Endothelial cell of umbilical vein (primary cell): ENCODE data around the gene BRI3BP. TPM values are rescaled to one million over a fixed set of nuclear protein-coding genes. Genes with fewer than 3 reads are reported as not detected.

Experiments used
- BruUV-seq: library from RNA; stranded (reverse); fragments of 400-500 nt; replicated peaks from 2 replicates; lab custom pipeline; 2021; lab: Mats Ljungman, UMichigan
- CTCF ChIA-PET: fragments of 300-600, 350-600 bp; sonication (Branson Sonifier 250); formaldehyde crosslinking; loops from one replicate; lab custom pipeline; 2021; ENCODE audit warnings: antibody characterized with exemption, inconsistent platforms; lab: Charles Lee
- POLR2A ChIA-PET: fragments of 300-600, 350-600 bp; sonication (Branson Sonifier 250); formaldehyde crosslinking; loops from one replicate; lab custom pipeline; 2021; ENCODE audit warnings: antibody characterized with exemption, inconsistent platforms; lab: Charles Lee
- DNase-seq: peaks from one replicate; pipeline ENCODE4 v3.0.0-alpha.2; 2011; ENCODE audit warnings: low read depth, low spot score
- FAIRE-seq: peaks from 2 replicates; lab custom pipeline; 2011; peaks lifted over from hg19 to GRCh38; lab: Jason Lieb, UNC
- H2AFZ ChIP-seq: 2 replicates; pipeline ENCODE4 v1.6.0; 2012; ENCODE audit warnings: low read depth, low read length, control low read depth, inconsistent platforms
- H3K27ac ChIP-seq: 2 replicates; pipeline ENCODE4 v1.5.1; 2011; ENCODE audit warnings: low read depth, mild to moderate bottlenecking, control low read depth, low read length, moderate library complexity; ENCODE audit not compliant: insufficient read depth
- H3K27me3 ChIP-seq, 2 experiments: 2 replicates each; pipeline versions ENCODE4 v1.6.0 to v1.6.1; 2011; ENCODE audit warnings: low read length in 2 of 2, mixed read lengths in 1 of 2; ENCODE audit not compliant: control insufficient read depth in 2 of 2, insufficient read depth in 2 of 2
- H3K36me3 ChIP-seq, 2 experiments: 2 replicates in 1 of 2; 3 replicates in 1 of 2; pipeline ENCODE4 v1.5.1; 2011; ENCODE audit warnings: low read length in 2 of 2, mild to moderate bottlenecking in 1 of 2, moderate library complexity in 1 of 2; ENCODE audit not compliant: control insufficient read depth in 2 of 2, insufficient read depth in 2 of 2; ENCODE audit errors: extremely low read depth in 1 of 2
- H3K4me1 ChIP-seq: 3 replicates; pipeline ENCODE4 v1.5.1; 2011; ENCODE audit warnings: mild to moderate bottlenecking, low read length; ENCODE audit not compliant: control insufficient read depth, insufficient read depth; ENCODE audit errors: extremely low read depth
- H3K4me2 ChIP-seq: 2 replicates; pipeline ENCODE4 v1.6.1; 2011; ENCODE audit warnings: low read length, control low read depth, mixed read lengths; ENCODE audit not compliant: insufficient read depth
- H3K4me3 ChIP-seq, 3 experiments: fragments of 200-600 bp in 1 of 3; sonication (generic), shearing (Covaris generic) in 1 of 3; replicated peaks in 1 of 3; 2 replicates each; pipeline ENCODE4 v1.5.1; 2011 to 2016; ENCODE audit warnings: control low read depth in 3 of 3, low read length in 3 of 3, mild to moderate bottlenecking in 2 of 3, inconsistent platforms in 1 of 3, low read depth in 1 of 3, moderate library complexity in 1 of 3; ENCODE audit not compliant: insufficient read depth in 1 of 3
- H3K79me2 ChIP-seq: 2 replicates; pipeline ENCODE4 v1.6.0; 2012; ENCODE audit warnings: low read length, inconsistent platforms; ENCODE audit not compliant: control insufficient read depth, insufficient read depth
- H3K9ac ChIP-seq: replicated peaks from 2 replicates; pipeline ENCODE3; 2011; ENCODE audit warnings: low read length, control low read depth; ENCODE audit not compliant: insufficient read depth; ENCODE audit errors: extremely low read depth
- H3K9me1 ChIP-seq: replicated peaks from 3 replicates; pipeline ENCODE4 v1.6.0; 2011; ENCODE audit warnings: mild to moderate bottlenecking, low read length; ENCODE audit not compliant: control insufficient read depth, insufficient read depth; ENCODE audit errors: extremely low read depth
- H3K9me3 ChIP-seq: replicated peaks from 2 replicates; pipeline ENCODE4 v1.5.1; 2012; ENCODE audit warnings: low read length, inconsistent platforms; ENCODE audit not compliant: control insufficient read depth, insufficient read depth
- H4K20me1 ChIP-seq: replicated peaks from 2 replicates; pipeline ENCODE3; 2011; ENCODE audit warnings: mild to moderate bottlenecking, low read length; ENCODE audit not compliant: control insufficient read depth, insufficient read depth; ENCODE audit errors: extremely low read depth
- CTCF ChIP-seq, 2 donors: IDR thresholded peaks; 1 replicate in 1 of 2; 2 replicates in 1 of 2; pipeline ENCODE4 v1.5.1; 2011; ENCODE audit warnings: low read length in 2 of 2, mild to moderate bottlenecking in 2 of 2, moderate library complexity in 2 of 2, control low read depth in 1 of 2, inconsistent platforms in 1 of 2, low read depth in 1 of 2; ENCODE audit not compliant: insufficient read depth in 1 of 2; ENCODE audit errors: extremely low read depth in 1 of 2
- EZH2 ChIP-seq: IDR thresholded peaks from 2 replicates; pipeline ENCODE4 v1.6.1; 2012; ENCODE audit warnings: borderline replicate concordance, low read depth, mild to moderate bottlenecking, moderate library complexity, low read length, inconsistent platforms; ENCODE audit not compliant: severe bottlenecking
- FOS ChIP-seq: IDR thresholded peaks from 2 replicates; pipeline ENCODE4 v1.6.1; 2011; ENCODE audit warnings: mild to moderate bottlenecking, low read length, moderate library complexity, borderline replicate concordance; ENCODE audit not compliant: insufficient read depth
- GATA2 ChIP-seq: IDR thresholded peaks from 2 replicates; pipeline ENCODE4 v1.7.0; 2011; ENCODE audit warnings: low read depth, mild to moderate bottlenecking, moderate library complexity, mixed read lengths, low read length; ENCODE audit not compliant: insufficient read length, insufficient read depth
- JUN ChIP-seq: IDR thresholded peaks from 2 replicates; pipeline ENCODE4 v1.6.1; 2011; ENCODE audit warnings: borderline replicate concordance, low read depth; ENCODE audit not compliant: insufficient read length, insufficient read depth
- MAX ChIP-seq: IDR thresholded peaks from 2 replicates; pipeline ENCODE4 v1.6.1; 2011; ENCODE audit not compliant: insufficient read depth, insufficient read length
- MYC ChIP-seq: IDR thresholded peaks from one replicate; pipeline ENCODE4 v1.6.1; 2011; ENCODE audit warnings: mild to moderate bottlenecking, low read depth, low read length
- POLR2A ChIP-seq: IDR thresholded peaks from 2 replicates; pipeline ENCODE4 v1.6.1; 2012; ENCODE audit warnings: low read depth, mild to moderate bottlenecking, control low read depth, low read length
- POLR2AphosphoS5 ChIP-seq: IDR thresholded peaks from 2 replicates; pipeline ENCODE4 v1.6.1; 2012; ENCODE audit warnings: low read depth, mild to moderate bottlenecking, control low read depth, low read length, moderate library complexity; ENCODE audit not compliant: insufficient read depth
- dilution Hi-C: fragments of 300-500 bp; cut with MboI; formaldehyde crosslinking; loops from one replicate; pipeline ENCODE4 v1.15.0; 2019; ENCODE audit warnings: low sequenced_read_pairs; ENCODE audit not compliant: extremely low pct_ligation_motif_present
- intact Hi-C: fragments of 100-400 bp; cut with micrococcal nuclease; formaldehyde crosslinking; loops from one replicate; pipeline ENCODE4 v1.10.0; 2022
- polyA plus RNA-seq, 4 experiments: library from polyadenylated mRNA; depleted of rRNA in 3 of 4; stranded (reverse) in 3 of 4; unstranded in 1 of 4; fragments of >200 nt; gene quantifications; 2 replicates each; pipeline versions ENCODE4 v1.2.1 to v1.2.3, GENCODE V29; 2011 to 2012; ENCODE audit warnings: missing spikeins in 1 of 4
- total RNA-seq: library from RNA; stranded (reverse); gene quantifications from 2 replicates; pipeline ENCODE4 v1.2.3, GENCODE V29; 2021

Gene BRI3BP
- total and polyA plus RNA-seq, 2 donors (not counting 3 experiments of a cell fraction or from before 2014, with no cell fraction given): 3.4 to 8.2 TPM

- intact Hi-C loops (no loop called here), dilution Hi-C loops (no loop called here)
- POLR2A ChIA-PET: no interaction called here
- FAIRE-seq: no peak
- H3K9me1 ChIP-seq: no peaks in the 10 kb centered on the region
- H3K79me2 ChIP-seq: no peaks in the 10 kb centered on the region
- DNase-seq: no peak
- BruUV-seq: no TSS peak
- CTCF ChIA-PET: no interaction called here
- no peak overlapping the region for H3K9ac ChIP-seq
- H3K4me3 ChIP-seq: no peak overlapping the region
- H3K27ac ChIP-seq: no peak overlapping the region
- no peaks in the 10 kb centered on the region for H3K4me1 ChIP-seq
- no peaks in the 10 kb centered on the region for H3K9me3 ChIP-seq
- no peak overlapping the region for H3K4me2 ChIP-seq
- no peak overlapping the region for H2AFZ ChIP-seq
- H3K36me3 ChIP-seq: no peaks in the 10 kb centered on the region
- no peak for TF ChIP-seq GATA2
- no peak for TF ChIP-seq JUN
- TF ChIP-seq POLR2AphosphoS5: no peak
- no peak for TF ChIP-seq POLR2A
- no peak for TF ChIP-seq EZH2
- no peak for TF ChIP-seq CTCF (IDR thresholded peaks at IDR 0.05; ENCODE audit: extremely low read depth in 1 of 2, insufficient read depth in 1 of 2, low read depth in 1 of 2, low read length in 2 of 2)
- no peak for TF ChIP-seq MYC
- no peak for TF ChIP-seq FOS
- no peak for TF ChIP-seq MAX
- H3K27me3 ChIP-seq: no peaks in the 10 kb centered on the region
- no peaks in the 10 kb centered on the region for H4K20me1 ChIP-seq
Measured at GRCh38 chr12:125004621-125005020, 11.2 kb downstream of the BRI3BP start.
